ENCODE measurements around the gene PREB.

- TF ChIP-seq CTCF (IDR thresholded peaks at IDR 0.05; ENCODE audit: borderline replicate concordance, extremely low read depth, low read length, poor library complexity, severe bottlenecking) (no peak), EZH2 (IDR thresholded peaks at IDR 0.05; ENCODE audit: borderline replicate concordance, low read depth, low read length, severe bottlenecking) (no peak)
These were observed 24.0 kb upstream of the PREB start for GRCh38 chr2:27158468-27158867.

Data from DND-41 (cell line).